Suprapubic skin (tissue), 3 donors: ENCODE data around the gene PRKCQ.

ENCODE experiments used
- CTCF ChIP-seq, 2 donors: fragments of 200-600 bp in 1 of 2; fragments of 450-650 bp in 1 of 2; sonication (generic) in 1 of 2; IDR thresholded peaks; one replicate each; pipeline ENCODE4 v1.5.1; 2016 to 2019; ENCODE audit warnings: antibody characterized with exemption in 2 of 2, mild to moderate bottlenecking in 1 of 2, moderate library complexity in 1 of 2
- POLR2A ChIP-seq, 2 donors: fragments of 450-650 bp; IDR thresholded peaks; one replicate each; pipeline ENCODE4 v1.6.1; 2017; ENCODE audit warnings: antibody characterized with exemption in 2 of 2, mild to moderate bottlenecking in 2 of 2, moderate library complexity in 2 of 2

DNA sequence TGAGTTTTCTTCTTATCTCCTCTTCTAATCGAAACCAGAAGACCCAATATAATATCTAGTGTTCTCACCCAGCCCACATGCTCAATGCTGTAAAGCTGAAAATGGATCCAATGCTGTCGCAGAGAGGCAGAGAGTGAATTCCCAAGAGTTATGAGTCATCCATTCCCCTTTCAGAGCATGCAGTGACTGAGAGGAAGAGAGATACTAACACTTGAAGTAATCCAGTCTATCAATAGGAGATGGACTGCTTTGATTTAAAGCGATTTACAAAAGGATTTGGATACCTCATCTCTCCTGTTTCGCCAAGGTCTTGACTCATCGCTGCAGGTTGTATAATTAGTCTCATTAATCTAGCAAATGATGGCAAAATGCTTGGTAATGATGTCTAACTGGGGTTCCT lies 41.5 kb upstream of the PRKCQ start:
- TF ChIP-seq CTCF (IDR thresholded peaks at IDR 0.05) (no peak), POLR2A (IDR thresholded peaks at IDR 0.05) (no peak)
